Hepatocyte (in vitro differentiated cells): Measurements from ENCODE around the gene SNX2.

Experiments used
- EZH2 ChIP-seq: fragments of 200-600 bp; sonication (generic); IDR thresholded peaks from 2 replicates; pipeline ENCODE4 v1.6.1; 2016; ENCODE audit warnings: antibody characterized with exemption, mild to moderate bottlenecking, borderline replicate concordance
- EZH2phosphoT487 ChIP-seq: fragments of 200-600 bp; sonication (generic); IDR thresholded peaks from one replicate; pipeline ENCODE4 v1.6.1; 2018; ENCODE audit warnings: antibody characterized with exemption, mild to moderate bottlenecking, low read depth, moderate library complexity; ENCODE audit not compliant: unreplicated experiment, severe bottlenecking
- TF ChIP-seq, protein P1 (sequence below): fragments of 200-600 bp; sonication (generic); IDR thresholded peaks from 2 replicates; pipeline ENCODE4 v1.5.1; 2016; ENCODE audit warnings: antibody characterized with exemption, mild to moderate bottlenecking; ENCODE audit not compliant: poor library complexity

DNA sequence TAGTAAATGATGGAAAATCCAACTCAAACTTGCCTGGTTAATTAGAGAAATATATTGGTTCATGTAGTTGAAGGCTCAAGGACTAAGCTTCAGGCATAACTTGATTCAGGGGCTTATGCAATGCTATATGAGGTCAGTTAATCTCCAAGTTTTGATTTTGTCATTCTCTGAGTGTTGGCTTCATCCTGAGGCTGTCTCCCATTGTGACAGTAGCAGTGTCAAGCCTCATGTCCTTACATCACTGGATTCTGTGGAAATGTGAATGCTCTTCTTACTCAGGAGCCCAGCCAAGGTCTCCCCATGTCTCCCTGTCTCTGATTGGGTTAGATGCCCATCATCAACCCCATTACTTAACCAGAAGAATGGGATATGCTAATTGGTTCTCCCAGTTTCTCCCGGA lies 44.4 kb upstream of the SNX2 start:
- TF ChIP-seq EZH2, result no peak
- TF ChIP-seq EZH2phosphoT487, result no peak
- TF ChIP-seq, protein P1, sequence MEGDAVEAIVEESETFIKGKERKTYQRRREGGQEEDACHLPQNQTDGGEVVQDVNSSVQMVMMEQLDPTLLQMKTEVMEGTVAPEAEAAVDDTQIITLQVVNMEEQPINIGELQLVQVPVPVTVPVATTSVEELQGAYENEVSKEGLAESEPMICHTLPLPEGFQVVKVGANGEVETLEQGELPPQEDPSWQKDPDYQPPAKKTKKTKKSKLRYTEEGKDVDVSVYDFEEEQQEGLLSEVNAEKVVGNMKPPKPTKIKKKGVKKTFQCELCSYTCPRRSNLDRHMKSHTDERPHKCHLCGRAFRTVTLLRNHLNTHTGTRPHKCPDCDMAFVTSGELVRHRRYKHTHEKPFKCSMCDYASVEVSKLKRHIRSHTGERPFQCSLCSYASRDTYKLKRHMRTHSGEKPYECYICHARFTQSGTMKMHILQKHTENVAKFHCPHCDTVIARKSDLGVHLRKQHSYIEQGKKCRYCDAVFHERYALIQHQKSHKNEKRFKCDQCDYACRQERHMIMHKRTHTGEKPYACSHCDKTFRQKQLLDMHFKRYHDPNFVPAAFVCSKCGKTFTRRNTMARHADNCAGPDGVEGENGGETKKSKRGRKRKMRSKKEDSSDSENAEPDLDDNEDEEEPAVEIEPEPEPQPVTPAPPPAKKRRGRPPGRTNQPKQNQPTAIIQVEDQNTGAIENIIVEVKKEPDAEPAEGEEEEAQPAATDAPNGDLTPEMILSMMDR, result no peak
